ENCODE data around the gene LYZL4. TPM values are rescaled to one million over a fixed set of nuclear protein-coding genes. Genes with fewer than 3 reads are reported as not detected.

Gene LYZL4
- total RNA-seq, 1 experiment from 2014 or later, result not detected

DNA sequence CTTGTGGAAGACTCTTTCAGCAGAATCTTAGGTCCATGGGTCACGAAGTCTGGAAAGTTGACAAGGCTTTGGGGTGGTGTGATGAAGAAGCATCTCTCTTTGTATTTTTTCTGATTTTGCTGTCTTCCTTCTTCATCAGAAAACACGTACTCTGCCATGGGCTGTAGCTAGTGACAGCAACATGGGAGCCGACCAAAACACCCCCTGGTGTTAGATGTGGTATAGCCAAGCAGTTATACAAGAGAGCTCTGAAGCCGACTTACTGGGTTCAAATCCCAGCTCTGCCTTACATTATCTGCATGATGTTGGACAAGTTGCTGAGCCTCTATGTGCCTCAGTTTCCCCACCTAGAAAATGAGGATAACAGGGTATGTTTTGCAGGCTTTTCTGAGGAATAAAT lies 32.9 kb upstream of the LYZL4 start:
- H3K9me2 ChIP-seq (ENCODE audit: insufficient read depth), result no peaks in the 10 kb centered on the region
- H3K27me3 ChIP-seq (ENCODE audit: insufficient read depth, low read depth), result no peaks in the 10 kb centered on the region
- no peak overlapping the region for H3K4me2 ChIP-seq
- TF ChIP-seq, protein P1, sequence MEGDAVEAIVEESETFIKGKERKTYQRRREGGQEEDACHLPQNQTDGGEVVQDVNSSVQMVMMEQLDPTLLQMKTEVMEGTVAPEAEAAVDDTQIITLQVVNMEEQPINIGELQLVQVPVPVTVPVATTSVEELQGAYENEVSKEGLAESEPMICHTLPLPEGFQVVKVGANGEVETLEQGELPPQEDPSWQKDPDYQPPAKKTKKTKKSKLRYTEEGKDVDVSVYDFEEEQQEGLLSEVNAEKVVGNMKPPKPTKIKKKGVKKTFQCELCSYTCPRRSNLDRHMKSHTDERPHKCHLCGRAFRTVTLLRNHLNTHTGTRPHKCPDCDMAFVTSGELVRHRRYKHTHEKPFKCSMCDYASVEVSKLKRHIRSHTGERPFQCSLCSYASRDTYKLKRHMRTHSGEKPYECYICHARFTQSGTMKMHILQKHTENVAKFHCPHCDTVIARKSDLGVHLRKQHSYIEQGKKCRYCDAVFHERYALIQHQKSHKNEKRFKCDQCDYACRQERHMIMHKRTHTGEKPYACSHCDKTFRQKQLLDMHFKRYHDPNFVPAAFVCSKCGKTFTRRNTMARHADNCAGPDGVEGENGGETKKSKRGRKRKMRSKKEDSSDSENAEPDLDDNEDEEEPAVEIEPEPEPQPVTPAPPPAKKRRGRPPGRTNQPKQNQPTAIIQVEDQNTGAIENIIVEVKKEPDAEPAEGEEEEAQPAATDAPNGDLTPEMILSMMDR (conservative IDR thresholded peaks at IDR 0.05), result no peak
- no peak for TF ChIP-seq EZH2 (IDR thresholded peaks at IDR 0.05; ENCODE audit: low read depth)
- no peaks in the 10 kb centered on the region for H3K4me1 ChIP-seq (replicated peaks; ENCODE audit: insufficient read depth)
- POLR2A ChIA-PET (ENCODE audit: unreplicated experiment), result no interaction called here
- no peak overlapping the region for H3K27ac ChIP-seq
- H4K20me1 ChIP-seq (ENCODE audit: insufficient read depth), result no peaks in the 10 kb centered on the region
- no peak for DNase-seq
- intact Hi-C loops (cut with micrococcal nuclease; ENCODE audit: unreplicated experiment), result loop anchor here (5.0 kb wide), 2 partner anchors 326 to 551 kb away; no protein-coding TSS in a partner anchor
- CTCF ChIA-PET, result interaction anchor here (0.8 to 1.1 kb wide), 4 partner anchors 47 to 214 kb away, joined by 3 to 5 read pairs (median 4); no protein-coding TSS in a partner anchor
- H3K4me3 ChIP-seq, result no peak overlapping the region
- no peaks in the 10 kb centered on the region for H3K36me3 ChIP-seq (ENCODE audit: low read depth)
- no peaks in the 10 kb centered on the region for H3K9me3 ChIP-seq (ENCODE audit: insufficient read depth, low read depth)
- no peaks in the 10 kb centered on the region for H3F3A ChIP-seq (ENCODE audit: insufficient read depth, low read depth)
- no peak overlapping the region for H2AFZ ChIP-seq
- H3K79me2 ChIP-seq (ENCODE audit: low read depth), result no peaks in the 10 kb centered on the region
- no TSS peak for BruUV-seq (replicated peaks)

DNA sequence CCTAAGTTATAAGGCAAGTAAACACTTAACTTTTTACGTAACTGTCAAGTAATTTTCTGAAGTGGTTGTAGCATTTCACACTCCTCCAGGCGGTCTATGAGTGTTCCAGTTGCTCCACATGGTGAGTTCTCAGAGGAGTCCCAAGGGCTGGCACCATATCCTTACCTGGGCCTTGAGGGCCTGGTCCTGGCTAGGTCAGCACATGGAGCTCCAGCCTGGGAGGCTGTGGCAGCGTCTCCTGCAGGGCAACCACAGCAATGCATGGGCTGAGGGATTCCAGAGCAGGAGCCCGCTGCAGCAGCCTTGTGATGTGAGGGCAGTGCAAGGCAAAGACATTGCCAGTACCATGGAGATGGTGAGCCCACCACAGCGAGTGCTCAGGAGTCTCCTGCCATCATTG lies 32.2 kb upstream of the LYZL4 start:
- Histone ChIP-seq H3K27ac (no peak overlapping the region), H3F3A (ENCODE audit: insufficient read depth, low read depth) (no peaks in the 10 kb centered on the region), H3K4me3 (no peak overlapping the region), H3K9me2 (ENCODE audit: insufficient read depth) (no peaks in the 10 kb centered on the region), H4K20me1 (ENCODE audit: insufficient read depth) (no peaks in the 10 kb centered on the region), H3K79me2 (ENCODE audit: low read depth) (no peaks in the 10 kb centered on the region), H2AFZ (no peak overlapping the region), H3K4me1 (replicated peaks; ENCODE audit: insufficient read depth) (no peaks in the 10 kb centered on the region), H3K36me3 (ENCODE audit: low read depth) (no peaks in the 10 kb centered on the region), H3K4me2 (no peak overlapping the region), H3K27me3 (ENCODE audit: insufficient read depth, low read depth) (no peaks in the 10 kb centered on the region), H3K9me3 (ENCODE audit: insufficient read depth, low read depth) (no peaks in the 10 kb centered on the region)
- no TSS peak for BruUV-seq (replicated peaks)
- no peak for DNase-seq
- intact Hi-C loops (cut with micrococcal nuclease; ENCODE audit: unreplicated experiment), result loop anchor here (5.0 kb wide), 2 partner anchors 325 to 550 kb away; no protein-coding TSS in a partner anchor
- ChIA-PET POLR2A (ENCODE audit: unreplicated experiment) (no interaction called here), CTCF (interaction anchor here (1.1 kb wide), 1 partner anchor 54 kb away, joined by 4 read pairs; no protein-coding TSS in a partner anchor)
- TF ChIP-seq EZH2 (IDR thresholded peaks at IDR 0.05; ENCODE audit: low read depth), result no peak
- TF ChIP-seq, protein P1 (conservative IDR thresholded peaks at IDR 0.05), result no peak

DNA sequence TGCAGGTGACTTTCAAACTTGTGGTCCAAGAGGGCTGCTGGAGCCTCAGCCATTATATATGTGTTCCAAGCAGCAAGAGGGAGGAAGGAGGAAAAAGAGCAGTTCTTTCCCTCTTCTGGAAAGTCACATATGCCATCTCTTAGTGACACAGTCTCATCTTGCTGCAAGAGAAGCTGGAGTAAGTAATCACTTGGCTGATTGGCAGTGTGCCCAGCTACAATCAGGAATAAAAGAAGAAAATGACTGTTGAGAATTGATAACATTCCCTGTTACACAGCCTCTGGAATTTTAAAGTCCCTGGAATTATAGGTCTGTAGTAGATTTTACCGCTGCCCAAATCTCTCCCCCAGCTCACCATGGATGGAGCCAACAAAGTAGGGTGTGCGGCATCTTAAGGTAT lies 31.4 kb upstream of the LYZL4 start:
- TF ChIP-seq, protein P1 (conservative IDR thresholded peaks at IDR 0.05), result no peak
- no peak for TF ChIP-seq EZH2 (IDR thresholded peaks at IDR 0.05; ENCODE audit: low read depth)
- Histone ChIP-seq H3K79me2 (ENCODE audit: low read depth) (no peaks in the 10 kb centered on the region), H3F3A (ENCODE audit: insufficient read depth, low read depth) (no peaks in the 10 kb centered on the region), H3K27ac (no peak overlapping the region), H2AFZ (no peak overlapping the region), H4K20me1 (ENCODE audit: insufficient read depth) (no peaks in the 10 kb centered on the region), H3K36me3 (ENCODE audit: low read depth) (no peaks in the 10 kb centered on the region), H3K9me2 (ENCODE audit: insufficient read depth) (no peaks in the 10 kb centered on the region), H3K9me3 (ENCODE audit: insufficient read depth, low read depth) (no peaks in the 10 kb centered on the region), H3K4me3 (no peak overlapping the region), H3K4me2 (no peak overlapping the region), H3K4me1 (replicated peaks; ENCODE audit: insufficient read depth) (no peaks in the 10 kb centered on the region), H3K27me3 (ENCODE audit: insufficient read depth, low read depth) (no peaks in the 10 kb centered on the region)
- CTCF ChIA-PET, result interaction anchor here (1.4 kb wide), 1 partner anchor 212 kb away, joined by 3 read pairs; no protein-coding TSS in a partner anchor
- DNase-seq, result no peak
- intact Hi-C loops (cut with micrococcal nuclease; ENCODE audit: unreplicated experiment), result loop anchor here (5.0 kb wide), 2 partner anchors 324 to 549 kb away; no protein-coding TSS in a partner anchor
- POLR2A ChIA-PET (ENCODE audit: unreplicated experiment), result no interaction called here
- BruUV-seq (replicated peaks), result no TSS peak
